K562 (cell line): Measurements from ENCODE around the gene HNRNPLL. TPM values are rescaled to one million over a fixed set of nuclear protein-coding genes. Genes with fewer than 3 reads are reported as not detected.

ENCODE experiments used
- BRF2 ChIP-seq: IDR thresholded peaks from 3 replicates; pipeline ENCODE4 v1.6.1; 2011; ENCODE audit warnings: borderline replicate concordance, mild to moderate bottlenecking; ENCODE audit not compliant: insufficient read length, insufficient read depth
- CBX1 ChIP-seq: sonication (generic); IDR thresholded peaks from 2 replicates; pipeline ENCODE4 v1.6.1; 2016; ENCODE audit warnings: antibody characterized with exemption, low read depth, mild to moderate bottlenecking
- CSDE1 ChIP-seq, 2 experiments: fragments of 450-650 bp; IDR thresholded peaks; 2 replicates each; pipeline ENCODE4 v1.6.1; 2016; ENCODE audit warnings: mild to moderate bottlenecking in 1 of 2
- ELF2 ChIP-seq: fragments of 250-450 bp; sonication (Bioruptor Pico); IDR thresholded peaks from 2 replicates; pipeline ENCODE4 v1.5.0; 2021; ENCODE audit warnings: mild to moderate bottlenecking
- GATA2 ChIP-seq: sonication (generic); formaldehyde crosslinking; IDR thresholded peaks from 2 replicates; pipeline ENCODE4 v1.4.0; 2020; ENCODE audit warnings: mild to moderate bottlenecking, missing genetic modification reagents
- KDM5B ChIP-seq: fragments of 200-600 bp; sonication (generic); IDR thresholded peaks from 2 replicates; pipeline ENCODE4 v1.6.1; 2012; ENCODE audit warnings: low read depth, mild to moderate bottlenecking, moderate library complexity, low read length, control low read depth, inconsistent platforms; ENCODE audit not compliant: insufficient replicate concordance
- KHSRP ChIP-seq: fragments of 450-650 bp; IDR thresholded peaks from 2 replicates; pipeline ENCODE4 v1.6.1; 2017
- L3MBTL2 ChIP-seq: fragments of 450-650 bp; IDR thresholded peaks from 2 replicates; pipeline ENCODE4 v1.6.1; 2016; ENCODE audit warnings: mild to moderate bottlenecking, moderate library complexity
- MAZ ChIP-seq, 2 experiments: fragments of 450-650 bp in 1 of 2; sonication (generic) in 1 of 2; formaldehyde crosslinking; IDR thresholded peaks in 1 of 2; conservative IDR thresholded peaks in 1 of 2; 2 replicates each; pipeline versions ENCODE4 v1.4.0 to v1.5.0; 2020; ENCODE audit warnings: mild to moderate bottlenecking in 1 of 2, missing genetic modification reagents in 1 of 2
- MCM7 ChIP-seq, 2 experiments: fragments of 450-650 bp; IDR thresholded peaks; 2 replicates each; pipeline ENCODE4 v1.6.1; 2016 to 2018
- MYNN ChIP-seq, 2 experiments: sonication (generic); formaldehyde crosslinking in 1 of 2; IDR thresholded peaks; 2 replicates each; pipeline versions ENCODE4 v1.5.0 to v1.6.1; 2016 to 2020; ENCODE audit warnings: antibody characterized with exemption in 1 of 2, missing genetic modification reagents in 1 of 2
- NCOA1 ChIP-seq: fragments of 450-650 bp; IDR thresholded peaks from 2 replicates; pipeline ENCODE4 v1.6.1; 2016; ENCODE audit warnings: low read depth
- NR2C1 ChIP-seq, 2 experiments: fragments of 450-650 bp; IDR thresholded peaks; 2 replicates each; pipeline ENCODE4 v1.6.1; 2017; ENCODE audit warnings: mild to moderate bottlenecking in 2 of 2, antibody characterized with exemption in 1 of 2, inconsistent platforms in 1 of 2, missing compliant biosample characterization in 1 of 2, missing genetic modification characterization in 1 of 2
- PHF8 ChIP-seq: fragments of 200-600 bp; sonication (generic); IDR thresholded peaks from 2 replicates; pipeline ENCODE4 v1.6.1; 2012; ENCODE audit warnings: mixed run types, mild to moderate bottlenecking, inconsistent platforms, low read length, moderate library complexity, borderline replicate concordance
- POLR2B ChIP-seq: fragments of 450-650 bp; IDR thresholded peaks from 2 replicates; pipeline ENCODE4 v1.6.1; 2018; ENCODE audit warnings: low read depth; ENCODE audit not compliant: partially characterized antibody
- TAF1 ChIP-seq: IDR thresholded peaks from 2 replicates; pipeline ENCODE4 v1.6.1; 2011; ENCODE audit warnings: mild to moderate bottlenecking, low read length, moderate library complexity; ENCODE audit not compliant: insufficient read depth, control insufficient read depth, severe bottlenecking; ENCODE audit errors: extremely low read depth
- XRCC4 ChIP-seq: IDR thresholded peaks from one replicate; pipeline ENCODE4 v1.6.1; 2011; ENCODE audit not compliant: insufficient read depth, insufficient read length; ENCODE audit errors: extremely low read depth
- ZBTB33 ChIP-seq: sonication (generic); formaldehyde crosslinking; IDR thresholded peaks from 2 replicates; pipeline ENCODE4 v1.8.1; 2023; ENCODE audit warnings: mild to moderate bottlenecking, missing genetic modification reagents
- ZC3H4 ChIP-seq: sonication (generic); formaldehyde crosslinking; IDR thresholded peaks from 2 replicates; pipeline ENCODE4 v1.9.0; 2021; ENCODE audit warnings: missing genetic modification reagents, borderline replicate concordance
- ZNF740 ChIP-seq, 3 experiments: fragments of 200-800 bp in 1 of 3; sonication (Bioruptor generic) in 1 of 3; sonication (generic) in 1 of 3; formaldehyde crosslinking in 1 of 3; IDR thresholded peaks; 2 replicates each; pipeline versions ENCODE4 v1.6.1 to v1.8.0; 2016 to 2022; ENCODE audit warnings: mild to moderate bottlenecking in 2 of 3, missing compliant biosample characterization in 2 of 3, missing genetic modification characterization in 2 of 3, missing genetic modification reagents in 1 of 3
- polyA plus RNA-seq, 8 experiments: library from polyadenylated mRNA; depleted of rRNA in 4 of 8; stranded (reverse) in 5 of 8; unstranded in 3 of 8; fragments of >200 nt; fragmentation: Nextera tagmentation in 2 of 8; fragmentation: Illumina TruSeq in 1 of 8; extraction: Ambion mirVana in 2 of 8; extraction: Trizol in 1 of 8; gene quantifications; 2 replicates each; pipeline versions ENCODE4 v1.2.1 to v1.2.3, GENCODE V29; 2011 to 2014; ENCODE audit warnings: inconsistent platforms in 1 of 8, missing spikeins in 1 of 8
- total RNA-seq, 7 experiments: library from RNA; depleted of rRNA in 6 of 7; stranded (reverse); fragments of >200 nt in 6 of 7; fragmentation: Illumina TruSeq in 2 of 7; extraction: Trizol in 2 of 7; gene quantifications; 2 replicates each; pipeline versions ENCODE4 v1.2.1 to v1.2.3, GENCODE V29; 2011 to 2021; ENCODE audit warnings: low replicate concordance in 1 of 7
- TF ChIP-seq, protein P1 (sequence below): IDR thresholded peaks from 2 replicates; pipeline ENCODE4 v1.6.1; 2016; ENCODE audit warnings: missing genetic modification characterization, missing compliant biosample characterization

The HNRNPLL gene
- total and polyA plus RNA-seq, 9 of the 15 experiments (the other 6 are each of a cell fraction or from before 2014, with no cell fraction given) = 19.8 to 135 (median 57.8) TPM

GRCh38 chr2:38535744-38536506 is 66.8 kb downstream of the HNRNPLL start (continued):
- TF ChIP-seq POLR2B (no peak), XRCC4 (no peak), MAZ (CRISPR knock-in tag; conservative IDR thresholded peaks at IDR 0.05 in 1 of 2, IDR thresholded peaks at IDR 0.05 in 1 of 2) (peak in 1 of 2 experiments; percentile 75; a peak in 3 of 4 replicates), TAF1 (no peak), NR2C1 (IDR thresholded peaks at IDR 0.05) (no peak), NR2C1 (tag; IDR thresholded peaks at IDR 0.05) (no peak), KDM5B (no peak), CSDE1 (IDR thresholded peaks at IDR 0.05) (no peak), L3MBTL2 (peak; percentile 64), BRF2 (no peak), GATA2 (no peak), ZNF740 (CRISPR knock-in tag; IDR thresholded peaks at IDR 0.05) (peak; percentile 75), ZNF740 (tag; IDR thresholded peaks at IDR 0.05) (no peak), ELF2 (CRISPR knock-in tag) (no peak), PHF8 (peak; percentile 17; the same call in 1 of the 2 replicates), KHSRP (no peak), NCOA1 (no peak), ZBTB33 (CRISPR knock-in tag) (peak; percentile 93), ZC3H4 (CRISPR knock-in tag) (no peak), MCM7 (IDR thresholded peaks at IDR 0.05) (no peak), MYNN (IDR thresholded peaks at IDR 0.05) (no peak), MYNN (CRISPR knock-in tag; IDR thresholded peaks at IDR 0.05) (no peak), CBX1 (peak; percentile 40; the same call in 1 of the 2 replicates)
- TF ChIP-seq, protein P1, sequence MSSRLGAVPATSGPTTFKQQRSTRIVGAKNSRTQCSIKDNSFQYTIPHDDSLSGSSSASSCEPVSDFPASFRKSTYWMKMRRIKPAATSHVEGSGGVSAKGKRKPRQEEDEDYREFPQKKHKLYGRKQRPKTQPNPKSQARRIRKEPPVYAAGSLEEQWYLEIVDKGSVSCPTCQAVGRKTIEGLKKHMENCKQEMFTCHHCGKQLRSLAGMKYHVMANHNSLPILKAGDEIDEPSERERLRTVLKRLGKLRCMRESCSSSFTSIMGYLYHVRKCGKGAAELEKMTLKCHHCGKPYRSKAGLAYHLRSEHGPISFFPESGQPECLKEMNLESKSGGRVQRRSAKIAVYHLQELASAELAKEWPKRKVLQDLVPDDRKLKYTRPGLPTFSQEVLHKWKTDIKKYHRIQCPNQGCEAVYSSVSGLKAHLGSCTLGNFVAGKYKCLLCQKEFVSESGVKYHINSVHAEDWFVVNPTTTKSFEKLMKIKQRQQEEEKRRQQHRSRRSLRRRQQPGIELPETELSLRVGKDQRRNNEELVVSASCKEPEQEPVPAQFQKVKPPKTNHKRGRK = no peak
